HCT116 (cell line): ENCODE data around the gene YWHAB. TPM values are rescaled to one million over a fixed set of nuclear protein-coding genes. Genes with fewer than 3 reads are reported as not detected.

ENCODE experiments used
- ATAC-seq: fragments of 200-7000 bp; cut with Tn5 transposase; 2 replicates; pipeline ENCODE4 v1.9.1; 2020; ENCODE audit warnings: mild to moderate bottlenecking, moderate library complexity
- BruUV-seq: library from RNA; stranded (reverse); fragments of 400-500 nt; replicated peaks from 2 replicates; lab custom pipeline; 2021; lab: Mats Ljungman, UMichigan
- CTCF ChIA-PET: fragments of 300-600 bp; sonication (Branson Sonifier 250); formaldehyde crosslinking; loops from one replicate; lab custom pipeline; 2021; ENCODE audit warnings: antibody characterized with exemption; lab: Charles Lee
- POLR2A ChIA-PET: fragments of 300-600, 350-600 bp; sonication (Branson Sonifier 250); formaldehyde crosslinking; loops from one replicate; lab custom pipeline; 2021; ENCODE audit warnings: antibody characterized with exemption; lab: Charles Lee
- RAD21 ChIA-PET, 2 experiments: fragments of 300-600 bp; sonication (Branson Sonifier 250); formaldehyde crosslinking; loops; one replicate each; lab custom pipeline; 2023; ENCODE audit warnings: low total read pairs in 2 of 2; ENCODE audit not compliant: uncharacterized antibody in 2 of 2, unreplicated experiment in 2 of 2, low non-redundant PET in 1 of 2; lab: Charles Lee
- DNase-seq: peaks from one replicate; pipeline ENCODE4 v3.0.0-alpha.2; 2010; ENCODE audit warnings: low read depth, low spot score
- H2AFZ ChIP-seq: fragments of 200-600 bp; shearing (Covaris generic), sonication (generic); 2 replicates; pipeline ENCODE4 v1.6.1; 2017; ENCODE audit warnings: low read depth, mixed run types, mixed read lengths, antibody characterized with exemption, low read length; ENCODE audit not compliant: poor library complexity, severe bottlenecking
- H3K27ac ChIP-seq: 2 replicates; pipeline ENCODE4 v1.5.1; 2012; ENCODE audit warnings: low read depth, low read length
- H3K27me3 ChIP-seq: fragments of 200-600 bp; sonication (generic); 2 replicates; pipeline ENCODE4 v1.6.1; 2016; ENCODE audit warnings: mixed run types, low read length, mixed read lengths; ENCODE audit not compliant: insufficient read depth
- H3K36me3 ChIP-seq, 2 experiments: fragments of 200-500 bp in 1 of 2; fragments of 200-600 bp in 1 of 2; sonication (Bioruptor generic) in 1 of 2; sonication (generic) in 1 of 2; 2 replicates each; pipeline versions ENCODE4 v1.5.1 to v1.6.1; 2014 to 2016; ENCODE audit warnings: low read length in 2 of 2, inconsistent platforms in 1 of 2, mixed read lengths in 1 of 2, mixed run types in 1 of 2; ENCODE audit not compliant: insufficient read depth in 2 of 2, control insufficient read depth in 1 of 2
- H3K4me1 ChIP-seq, 2 experiments: fragments of 200-600 bp in 1 of 2; sonication (generic) in 1 of 2; 2 replicates each; pipeline versions ENCODE4 v1.5.1 to v1.6.1; 2012 to 2017; ENCODE audit warnings: low read length in 2 of 2, inconsistent platforms in 1 of 2, mild to moderate bottlenecking in 1 of 2, mixed read lengths in 1 of 2, mixed run types in 1 of 2, moderate library complexity in 1 of 2; ENCODE audit not compliant: insufficient read depth in 2 of 2, control insufficient read depth in 1 of 2
- H3K4me2 ChIP-seq: fragments of 200-600 bp; sonication (generic); 2 replicates; pipeline ENCODE4 v1.6.1; 2017; ENCODE audit warnings: mixed run types, low read length, mixed read lengths
- H3K4me3 ChIP-seq, 2 experiments: fragments of 200-600 bp in 1 of 2; sonication (generic) in 1 of 2; replicated peaks in 1 of 2; 2 replicates each; pipeline ENCODE4 v1.5.1; 2011 to 2016; ENCODE audit warnings: low read length in 2 of 2, control low read depth in 1 of 2, low read depth in 1 of 2, mild to moderate bottlenecking in 1 of 2, mixed read lengths in 1 of 2, mixed run types in 1 of 2
- H3K79me2 ChIP-seq: fragments of 200-600 bp; sonication (generic); 2 replicates; pipeline ENCODE4 v1.6.1; 2017; ENCODE audit warnings: mild to moderate bottlenecking, mixed run types, low read length, moderate library complexity, mixed read lengths; ENCODE audit not compliant: insufficient read depth
- H3K9ac ChIP-seq: fragments of 200-600 bp; sonication (generic); 2 replicates; pipeline ENCODE4 v1.6.1; 2016; ENCODE audit warnings: low read length, mixed read lengths
- H3K9me2 ChIP-seq: fragments of 200-600 bp; sonication (generic), shearing (Covaris generic); 2 replicates; pipeline ENCODE4 v1.6.1; 2017; ENCODE audit warnings: mixed run types, mild to moderate bottlenecking, moderate library complexity; ENCODE audit not compliant: insufficient read depth
- H3K9me3 ChIP-seq, 2 experiments: fragments of 200-500 bp in 1 of 2; fragments of 200-600 bp in 1 of 2; sonication (Bioruptor generic) in 1 of 2; sonication (generic) in 1 of 2; 2 replicates each; pipeline ENCODE4 v1.6.1; 2014 to 2017; ENCODE audit warnings: low read length in 2 of 2, mixed read lengths in 2 of 2, inconsistent platforms in 1 of 2, low read depth in 1 of 2, mild to moderate bottlenecking in 1 of 2, mixed run types in 1 of 2, moderate library complexity in 1 of 2; ENCODE audit not compliant: control insufficient read depth in 1 of 2, insufficient read depth in 1 of 2
- H4K20me1 ChIP-seq: fragments of 200-600 bp; sonication (generic), shearing (Covaris generic); 2 replicates; pipeline ENCODE4 v1.6.1; 2017; ENCODE audit warnings: mixed run types, mild to moderate bottlenecking, moderate library complexity; ENCODE audit not compliant: insufficient read depth
- ATF3 ChIP-seq: IDR thresholded peaks from 2 replicates; pipeline ENCODE4 v1.6.1; 2012
- CEBPB ChIP-seq: IDR thresholded peaks from 2 replicates; pipeline ENCODE4 v1.6.1; 2012; ENCODE audit warnings: low read depth
- EGR1 ChIP-seq: IDR thresholded peaks from 2 replicates; pipeline ENCODE4 v1.6.1; 2012; ENCODE audit warnings: low read depth
- ELF1 ChIP-seq: IDR thresholded peaks from 2 replicates; pipeline ENCODE4 v1.6.1; 2012; ENCODE audit warnings: low read depth, borderline replicate concordance
- EZH2 ChIP-seq: fragments of 200-600 bp; sonication (generic); IDR thresholded peaks from 2 replicates; pipeline ENCODE4 v1.6.1; 2017; ENCODE audit warnings: antibody characterized with exemption, mixed run types
- EZH2phosphoT487 ChIP-seq: fragments of 200-600 bp; IDR thresholded peaks from 2 replicates; pipeline ENCODE4 v1.6.1; 2018; ENCODE audit warnings: antibody characterized with exemption, borderline replicate concordance
- FOSL1 ChIP-seq: IDR thresholded peaks from 2 replicates; pipeline ENCODE4 v1.6.1; 2012; ENCODE audit warnings: low read depth
- JUND ChIP-seq: IDR thresholded peaks from 2 replicates; pipeline ENCODE4 v1.6.1; 2012
- POLR2A ChIP-seq: IDR thresholded peaks from 2 replicates; pipeline ENCODE4 v1.7.0; 2011; ENCODE audit warnings: borderline replicate concordance; ENCODE audit not compliant: insufficient read depth, insufficient read length; ENCODE audit errors: extremely low read depth
- POLR2AphosphoS5 ChIP-seq: IDR thresholded peaks from 2 replicates; pipeline ENCODE4 v1.6.1; 2011; ENCODE audit warnings: mild to moderate bottlenecking, low read depth, low read length, moderate library complexity
- RAD21 ChIP-seq: IDR thresholded peaks from 2 replicates; pipeline ENCODE4 v1.6.1; 2012; ENCODE audit warnings: low read depth, mild to moderate bottlenecking
- REST ChIP-seq: IDR thresholded peaks from 2 replicates; pipeline ENCODE4 v1.6.1; 2012; ENCODE audit warnings: low read depth
- SP1 ChIP-seq: IDR thresholded peaks from 2 replicates; pipeline ENCODE4 v1.6.1; 2012; ENCODE audit warnings: low read depth
- SRF ChIP-seq: IDR thresholded peaks from 2 replicates; pipeline ENCODE4 v1.6.1; 2012; ENCODE audit warnings: low read depth
- TCF7L2 ChIP-seq: IDR thresholded peaks from 2 replicates; pipeline ENCODE4 v1.7.0; 2011; ENCODE audit warnings: borderline replicate concordance, inconsistent platforms; ENCODE audit not compliant: insufficient read depth, insufficient read length; ENCODE audit errors: extremely low read depth
- YY1 ChIP-seq: IDR thresholded peaks from 2 replicates; pipeline ENCODE4 v1.6.1; 2011; ENCODE audit warnings: low read length, low read depth, moderate library complexity, mild to moderate bottlenecking; ENCODE audit not compliant: insufficient replicate concordance; ENCODE audit errors: extremely low read depth
- ZFX ChIP-seq: fragments of 450-650 bp; IDR thresholded peaks from 2 replicates; pipeline ENCODE4 v1.6.1; 2017
- ZNF274 ChIP-seq: fragments of 200-500 bp; sonication (Bioruptor generic); IDR thresholded peaks from 2 replicates; pipeline ENCODE4 v1.6.1; 2014; ENCODE audit warnings: mild to moderate bottlenecking, low read depth, low read length, inconsistent platforms
- intact Hi-C: fragments of 100-400 bp; cut with micrococcal nuclease; formaldehyde crosslinking; loops from 2 replicates; pipeline ENCODE4 v1.10.0; 2022
- total RNA-seq: library from RNA; stranded (reverse); gene quantifications from one replicate; pipeline ENCODE4 v1.2.1, GENCODE V29; 2021; ENCODE audit not compliant: unreplicated experiment

Gene YWHAB
- total RNA-seq, 1 experiment from 2014 or later = 200 TPM

DNA sequence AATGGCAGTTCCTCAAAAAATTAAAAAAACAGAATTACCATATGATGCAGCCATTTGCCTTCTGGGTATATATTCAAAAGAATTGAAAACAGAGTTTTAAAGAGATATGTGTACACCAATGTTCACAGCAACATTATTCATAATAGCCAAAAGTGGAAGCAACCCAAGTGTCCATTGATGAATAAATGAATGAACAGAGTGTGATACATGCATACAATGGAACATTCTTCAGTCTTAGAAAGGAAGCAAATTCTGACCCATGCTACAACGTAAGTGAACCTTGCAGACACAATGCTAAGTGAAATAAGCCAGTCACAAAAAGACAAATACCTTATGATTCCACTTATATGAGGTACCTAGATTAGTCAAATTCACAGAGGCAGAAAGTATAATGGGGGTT, 34.7 kb upstream of the YWHAB start:
- H3K4me2 ChIP-seq = no peak overlapping the region
- intact Hi-C loops = no loop called here
- TF ChIP-seq EGR1 (no peak), CEBPB (no peak), EZH2phosphoT487 (no peak), TCF7L2 (no peak), SP1 (no peak), POLR2AphosphoS5 (no peak), JUND (no peak), FOSL1 (no peak), YY1 (no peak), ATF3 (no peak), ZNF274 (no peak), POLR2A (no peak), ELF1 (no peak), ZFX (no peak), SRF (no peak), RAD21 (no peak), REST (no peak), EZH2 (no peak)
- H2AFZ ChIP-seq = no peak overlapping the region
- H3K4me3 ChIP-seq = no peak overlapping the region
- ATAC-seq = no peak
- BruUV-seq = no TSS peak
- H3K4me1 ChIP-seq = no peaks in the 10 kb centered on the region
- no peak overlapping the region for H3K27ac ChIP-seq
- ChIA-PET POLR2A (no interaction called here), RAD21 (no interaction called here), CTCF (no interaction called here)
- no peak overlapping the region for H3K9ac ChIP-seq
- no peaks in the 10 kb centered on the region for H3K79me2 ChIP-seq
- no peaks in the 10 kb centered on the region for H3K9me2 ChIP-seq
- no peaks in the 10 kb centered on the region for H3K9me3 ChIP-seq
- H3K27me3 ChIP-seq = no peaks in the 10 kb centered on the region
- no peak for DNase-seq
- no peaks in the 10 kb centered on the region for H4K20me1 ChIP-seq
- H3K36me3 ChIP-seq = no peaks in the 10 kb centered on the region
